Activated CD8-positive, alpha-beta memory T cell treated with anti-CD3 and anti-CD28 coated beads, Interleukin-2, amount 50 U/mL, for 1 hour (primary cell): ENCODE data around the gene MSN.
A peak's percentile ranks its signal among the peaks of the same experiment; 100 is the strongest.
"Not testable (repeated sequence)": the region's sequence is repeated elsewhere in the genome, so short reads cannot be mapped to it uniquely, and the experiment has no call there.

Experiments used
- DNase-seq: peaks from one replicate; pipeline ENCODE4 v3.0.0-alpha.2; 2020; ENCODE audit errors: extremely low read depth

Gene MSN

DNA sequence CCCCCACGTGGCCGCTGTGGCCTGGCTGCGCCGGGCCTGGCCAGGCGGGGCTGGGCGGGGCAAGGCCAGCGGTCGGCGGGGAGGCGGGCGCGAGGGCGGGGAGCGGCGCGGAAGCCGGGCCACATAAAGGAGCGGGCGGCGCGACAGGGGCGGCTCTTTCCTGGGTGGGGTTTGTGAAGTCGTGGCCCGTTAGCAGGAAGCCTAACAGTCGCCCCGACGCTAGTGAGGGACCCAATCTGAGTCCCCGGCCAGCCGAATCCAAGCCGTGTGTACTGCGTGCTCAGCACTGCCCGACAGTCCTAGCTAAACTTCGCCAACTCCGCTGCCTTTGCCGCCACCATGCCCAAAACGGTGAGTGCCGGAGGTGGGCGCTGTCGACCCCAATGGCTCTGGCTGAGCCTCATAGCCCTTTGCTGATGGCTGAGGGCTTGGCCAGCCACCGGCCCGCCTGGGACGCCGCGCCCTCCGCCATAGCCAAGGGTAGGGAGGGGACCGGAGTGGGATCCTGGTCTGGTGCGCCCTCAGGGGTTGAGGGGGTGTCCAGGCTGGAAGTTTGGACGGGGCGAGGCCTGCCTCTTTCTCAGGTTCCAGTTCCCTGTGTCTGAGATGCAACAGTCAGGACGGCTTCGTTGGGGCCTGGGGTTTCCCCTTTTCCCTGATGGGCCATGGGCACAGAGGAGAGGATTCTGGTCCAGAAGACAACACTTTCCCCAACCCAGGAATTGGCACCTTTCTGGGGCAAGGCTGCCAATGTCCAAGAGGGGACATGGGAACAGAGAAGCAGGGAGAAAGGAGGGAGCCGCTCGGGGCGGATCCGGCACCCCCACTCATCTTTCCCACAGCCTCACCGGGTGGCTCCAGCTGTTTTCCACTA, at the start of gene MSN:
Gene MSN (plus strand): TSS at position 152 of the 874 bp plus-strand sequence. CDS start 188 bp downstream, at position 340.
- no peak for DNase-seq

DNA sequence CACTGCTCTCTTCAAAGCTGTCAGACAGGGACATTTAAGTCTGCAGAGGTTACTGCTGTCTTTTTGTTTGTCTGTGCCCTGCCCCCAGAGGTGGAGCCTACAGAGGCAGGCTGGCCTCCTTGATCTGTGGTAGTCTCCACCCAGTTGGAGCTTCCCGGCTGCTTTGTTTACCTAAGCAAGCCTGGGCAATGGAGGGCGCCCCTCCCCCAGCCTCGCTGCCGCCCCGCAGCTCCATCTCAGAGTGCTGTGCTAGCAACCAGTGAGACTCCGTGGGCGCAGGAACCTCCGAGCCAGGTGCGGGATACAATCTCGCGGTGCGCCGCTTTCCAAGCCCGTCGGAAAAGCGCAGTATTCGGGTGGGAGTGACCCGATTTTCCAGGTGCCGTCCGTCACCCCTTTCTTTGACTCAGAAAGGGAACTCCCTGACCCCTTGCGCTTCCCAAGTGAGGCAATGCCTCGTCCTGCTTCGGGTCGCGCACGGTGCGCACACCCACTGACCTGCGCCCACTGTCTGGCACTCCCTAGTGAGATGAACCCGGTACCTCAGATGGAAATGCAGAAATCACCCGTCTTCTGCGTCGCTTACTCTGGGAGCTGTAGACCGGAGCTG, 47.3 kb upstream of the MSN start:
- DNase-seq = not testable (repeated sequence)

DNA sequence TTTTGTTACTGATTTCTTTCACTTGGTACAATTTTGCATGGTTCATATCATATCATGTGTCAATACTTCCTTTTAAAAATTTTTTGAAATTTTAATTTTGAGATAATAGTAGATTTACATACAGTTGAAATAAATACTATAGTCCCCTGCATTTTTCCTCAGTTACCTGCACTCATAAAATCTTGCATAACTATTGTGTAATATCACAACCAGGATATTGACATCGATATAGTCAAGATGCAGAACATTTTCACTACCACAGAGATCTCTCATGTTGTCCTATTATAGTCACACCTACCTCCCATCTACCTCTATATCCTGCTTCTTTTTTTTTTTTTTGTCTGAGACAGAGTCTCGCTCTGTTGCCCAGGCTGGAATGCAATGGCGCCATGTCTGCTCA, 36.7 kb upstream of the MSN start:
- DNase-seq = no peak

DNA sequence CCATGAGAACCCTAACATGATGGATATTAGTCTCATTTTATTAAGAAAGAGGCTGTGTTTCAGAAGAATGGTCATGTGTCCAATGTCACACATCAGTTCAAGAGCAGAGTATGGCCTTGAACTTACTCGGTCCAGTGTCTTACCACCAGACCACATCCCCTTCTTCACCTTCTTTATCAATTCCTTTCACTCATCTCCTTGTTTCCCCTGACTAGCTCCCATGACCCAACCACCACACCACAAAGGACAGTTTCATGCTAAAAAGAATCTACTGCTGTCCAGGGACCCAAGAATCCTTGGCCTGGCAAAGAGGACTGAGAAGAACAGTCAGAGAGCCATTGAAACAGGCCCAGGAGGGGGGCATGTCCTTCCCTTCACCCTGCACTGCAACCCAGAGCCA, 33.6 kb upstream of the MSN start:
- no peak for DNase-seq

DNA sequence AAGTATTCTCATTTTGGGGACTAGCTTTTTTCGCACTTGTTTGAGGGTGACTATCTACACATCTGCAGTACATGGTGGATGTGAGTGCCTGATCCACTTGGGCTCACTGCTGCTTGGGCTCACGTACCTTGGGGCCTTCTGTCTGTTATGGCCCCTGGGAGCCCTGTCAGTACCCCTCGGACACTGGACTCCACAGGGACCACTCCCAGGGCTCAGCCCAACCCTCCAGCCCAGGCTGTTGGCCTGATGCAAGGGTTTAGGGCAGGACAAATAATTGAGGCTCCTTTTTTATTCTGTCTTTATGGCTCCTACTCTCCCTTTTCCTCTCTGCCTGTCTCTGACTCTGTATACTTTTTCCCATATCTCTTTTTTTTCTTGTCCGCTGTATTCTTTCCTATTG, 32.7 kb upstream of the MSN start:
- no peak for DNase-seq

DNA sequence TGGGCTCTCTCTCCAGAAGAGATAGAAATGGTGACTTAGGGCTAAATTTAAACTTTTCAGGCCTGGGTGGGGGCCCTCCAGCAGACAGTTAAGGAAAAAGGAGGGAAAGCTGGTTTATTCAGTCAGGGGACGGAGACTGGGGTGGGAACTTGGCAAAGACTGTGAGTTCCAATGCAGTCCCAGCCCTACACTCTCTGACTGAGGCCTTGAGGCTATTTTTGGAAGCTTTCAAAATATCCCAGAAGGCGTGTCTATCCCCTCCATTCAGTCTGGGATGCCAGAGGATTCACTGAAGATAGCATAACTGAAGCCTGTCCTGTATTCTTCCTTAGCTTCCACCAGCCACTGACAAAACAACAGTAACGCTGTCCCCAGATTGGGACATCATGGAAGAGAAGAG, 32.1 kb upstream of the MSN start:
- DNase-seq = no peak

- DNase-seq = no peak
Observed at GRCh38 chrX:65635822-65636221, 31.6 kb upstream of the MSN start.

DNA sequence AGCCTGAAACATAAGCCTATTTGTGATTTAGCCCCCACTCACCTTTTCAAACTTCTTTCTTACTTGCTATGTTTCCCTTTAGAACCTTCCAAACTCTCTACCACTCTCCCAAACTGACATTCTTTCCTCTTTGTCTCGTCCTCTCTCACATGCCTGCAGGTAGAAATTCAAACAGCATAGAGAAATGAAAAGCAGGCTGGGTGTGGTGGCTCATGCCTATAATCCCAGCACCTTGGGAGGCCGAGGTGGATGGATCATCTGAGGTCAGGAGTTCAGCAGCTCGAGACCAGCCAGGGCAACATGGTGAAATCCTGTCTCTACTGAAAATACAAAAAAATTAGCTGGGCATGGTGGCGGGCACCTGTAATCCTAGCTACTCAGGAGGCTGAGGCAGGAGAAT, 31.2 kb upstream of the MSN start:
- DNase-seq = not testable (repeated sequence)

DNA sequence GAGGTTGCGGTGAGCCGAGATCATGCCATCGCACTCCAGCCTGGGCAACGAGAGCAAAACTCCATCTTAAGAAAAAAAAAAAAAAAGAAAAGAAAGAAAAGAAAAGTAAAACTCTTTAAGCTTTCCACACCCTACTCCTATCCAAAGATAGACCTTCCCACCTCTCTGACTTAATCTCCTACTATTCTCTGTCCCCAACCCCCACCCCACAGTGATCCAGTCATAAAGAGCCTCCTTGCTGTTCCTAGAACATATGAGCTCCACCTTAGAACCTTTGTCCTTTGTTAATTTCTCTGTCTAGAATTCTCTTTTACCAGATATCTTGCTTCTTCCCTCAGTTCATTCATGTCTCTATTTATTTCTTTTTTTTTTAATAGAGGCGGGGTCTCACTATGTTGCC, 30.1 kb upstream of the MSN start:
- no peak for DNase-seq

DNA sequence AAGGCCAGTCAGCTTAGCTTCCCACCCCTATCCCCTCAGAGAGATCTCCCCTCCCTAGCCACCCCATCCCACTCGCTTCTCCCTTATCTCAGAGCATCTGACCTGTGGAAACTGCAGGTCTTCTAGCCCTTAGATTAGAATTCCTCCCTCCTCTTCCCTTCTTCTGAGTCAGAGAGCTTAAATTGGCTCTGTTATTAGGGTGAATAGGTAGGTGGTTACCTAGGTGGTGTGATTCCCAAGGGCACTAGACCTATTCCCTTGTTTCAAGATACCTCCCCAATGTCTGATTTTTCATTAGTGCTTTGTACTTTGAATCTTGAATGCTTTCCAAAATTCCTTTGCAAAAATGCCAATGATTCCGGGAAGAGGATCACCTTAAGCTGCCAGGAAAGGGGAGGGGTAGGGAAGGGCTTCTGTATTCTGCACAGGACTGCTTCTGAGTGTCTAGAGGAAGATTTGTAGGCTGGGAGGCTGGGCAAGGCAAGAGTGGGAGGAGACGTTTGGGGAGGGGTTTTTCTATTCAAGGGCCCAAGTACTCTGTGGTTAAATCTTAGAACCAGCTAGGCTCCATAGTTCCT, 24.5 kb upstream of the MSN start:
- DNase-seq = no peak

- no peak for DNase-seq
Observed at GRCh38 chrX:65643531-65644052, 23.9 kb upstream of the MSN start.

DNA sequence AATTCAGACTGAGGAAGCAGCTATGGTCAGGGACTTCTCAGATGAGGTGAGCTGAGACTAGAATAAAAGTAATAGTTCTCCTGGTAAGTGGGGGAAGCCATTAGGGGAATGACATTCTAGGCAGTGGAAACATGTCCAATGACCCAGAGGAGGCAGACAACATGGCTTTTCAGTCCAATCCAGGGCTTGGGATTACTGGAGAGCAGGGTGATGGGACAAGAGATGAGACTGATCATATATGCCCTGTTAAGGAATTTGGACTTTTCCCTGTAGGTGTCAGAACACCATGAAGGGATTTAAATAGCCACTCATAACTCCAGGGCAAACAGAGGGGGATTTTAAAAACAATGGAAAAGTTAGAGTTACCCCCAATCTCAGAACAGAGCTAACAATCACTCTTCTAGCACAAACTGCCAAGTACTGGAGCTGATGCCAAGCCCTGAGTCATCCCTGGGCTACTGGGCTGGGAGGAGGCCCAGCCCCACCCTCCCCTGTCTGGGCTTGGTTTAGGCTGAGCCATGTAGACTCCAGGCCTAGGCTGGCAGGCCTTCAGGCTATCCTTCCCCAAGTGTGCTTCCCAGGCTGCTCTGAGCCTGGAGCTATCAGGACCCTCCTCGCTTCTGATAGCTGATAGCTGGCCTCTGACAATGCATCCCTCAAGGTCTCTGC, 22.7 kb upstream of the MSN start:
- DNase-seq = no peak

GRCh38 chrX:65647801-65648200, 19.7 kb upstream of the MSN start:
- DNase-seq = no peak

GRCh38 chrX:65652098-65652497, 15.4 kb upstream of the MSN start:
- no peak for DNase-seq

DNA sequence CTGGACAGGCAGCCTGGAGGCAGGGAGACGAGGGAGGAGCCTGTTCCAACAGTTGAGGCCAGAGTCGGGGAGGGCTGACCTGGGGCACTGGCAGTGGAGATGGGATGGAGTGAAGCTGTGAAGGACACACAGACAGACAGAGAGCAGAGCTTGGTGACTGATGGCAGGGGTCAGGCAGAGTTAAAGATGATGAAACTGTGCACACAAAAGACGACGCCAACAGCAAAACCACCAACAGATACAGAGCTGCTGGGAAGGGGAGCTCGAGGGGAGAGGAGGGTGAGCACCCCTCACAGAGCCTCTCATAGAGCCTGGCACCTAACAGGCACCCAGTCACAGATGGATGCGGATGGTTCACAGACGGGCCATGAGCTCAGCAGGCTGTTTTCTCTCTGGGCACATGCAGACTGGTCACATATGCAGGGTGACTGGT, 10.4 kb upstream of the MSN start:
- DNase-seq = not testable (repeated sequence)

DNA sequence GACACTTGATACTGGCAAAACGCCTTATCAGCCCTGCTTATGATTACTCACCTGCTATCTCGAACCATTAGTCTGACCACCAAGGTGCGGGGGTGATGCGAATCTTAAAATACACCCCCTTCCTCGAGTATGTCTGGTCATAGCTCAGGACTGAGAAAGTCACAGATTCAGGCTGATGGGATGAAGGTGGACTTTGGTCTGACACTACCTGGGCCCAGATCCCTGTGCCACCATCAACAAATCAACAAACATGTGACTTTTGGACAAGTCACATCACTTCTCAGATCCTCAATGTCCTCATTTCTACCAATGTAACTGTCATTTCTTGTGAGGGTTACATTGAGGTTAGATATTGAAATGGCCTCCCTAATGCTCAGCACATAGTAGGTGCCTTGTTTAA, 9.8 kb upstream of the MSN start:
- no peak for DNase-seq

DNA sequence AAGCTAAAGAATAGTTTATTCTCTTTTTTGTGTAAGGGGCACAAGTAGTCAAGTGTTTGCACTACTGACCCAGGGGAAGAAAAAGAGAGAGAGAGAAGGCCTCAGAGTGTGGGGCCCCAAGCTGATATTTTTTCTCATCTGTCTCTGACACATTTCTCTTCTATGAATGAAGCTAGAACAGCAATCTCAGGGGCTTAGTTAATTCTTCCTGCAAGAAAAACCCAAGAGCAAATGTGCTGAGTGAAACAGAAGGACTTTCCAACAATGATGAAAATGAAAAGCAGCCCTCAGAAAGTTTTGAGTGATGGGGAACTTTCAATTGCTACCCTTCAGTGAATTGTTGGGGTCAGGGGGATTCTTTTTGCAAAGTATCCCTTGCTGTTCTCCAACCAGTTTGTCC, 9.2 kb upstream of the MSN start:
- no peak for DNase-seq

DNA sequence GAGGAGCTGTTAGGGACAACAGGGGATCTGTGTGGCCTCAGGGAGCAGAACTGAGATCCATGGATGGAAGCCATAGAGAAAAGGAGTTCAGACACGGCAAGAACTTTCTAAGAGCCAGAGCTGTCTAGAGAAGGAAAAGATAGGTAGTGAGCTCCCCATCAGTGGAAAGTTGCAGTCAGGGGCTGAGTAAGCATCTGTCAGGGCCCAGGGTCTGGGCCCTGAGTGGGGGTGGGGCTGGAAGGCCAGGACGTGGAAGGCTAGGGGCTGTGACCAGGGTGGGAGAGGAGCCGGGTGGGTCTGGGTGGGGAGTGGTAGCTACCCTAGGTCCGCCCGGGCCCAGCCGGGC, 324 bp upstream of the MSN start:
- no peak for DNase-seq

DNA sequence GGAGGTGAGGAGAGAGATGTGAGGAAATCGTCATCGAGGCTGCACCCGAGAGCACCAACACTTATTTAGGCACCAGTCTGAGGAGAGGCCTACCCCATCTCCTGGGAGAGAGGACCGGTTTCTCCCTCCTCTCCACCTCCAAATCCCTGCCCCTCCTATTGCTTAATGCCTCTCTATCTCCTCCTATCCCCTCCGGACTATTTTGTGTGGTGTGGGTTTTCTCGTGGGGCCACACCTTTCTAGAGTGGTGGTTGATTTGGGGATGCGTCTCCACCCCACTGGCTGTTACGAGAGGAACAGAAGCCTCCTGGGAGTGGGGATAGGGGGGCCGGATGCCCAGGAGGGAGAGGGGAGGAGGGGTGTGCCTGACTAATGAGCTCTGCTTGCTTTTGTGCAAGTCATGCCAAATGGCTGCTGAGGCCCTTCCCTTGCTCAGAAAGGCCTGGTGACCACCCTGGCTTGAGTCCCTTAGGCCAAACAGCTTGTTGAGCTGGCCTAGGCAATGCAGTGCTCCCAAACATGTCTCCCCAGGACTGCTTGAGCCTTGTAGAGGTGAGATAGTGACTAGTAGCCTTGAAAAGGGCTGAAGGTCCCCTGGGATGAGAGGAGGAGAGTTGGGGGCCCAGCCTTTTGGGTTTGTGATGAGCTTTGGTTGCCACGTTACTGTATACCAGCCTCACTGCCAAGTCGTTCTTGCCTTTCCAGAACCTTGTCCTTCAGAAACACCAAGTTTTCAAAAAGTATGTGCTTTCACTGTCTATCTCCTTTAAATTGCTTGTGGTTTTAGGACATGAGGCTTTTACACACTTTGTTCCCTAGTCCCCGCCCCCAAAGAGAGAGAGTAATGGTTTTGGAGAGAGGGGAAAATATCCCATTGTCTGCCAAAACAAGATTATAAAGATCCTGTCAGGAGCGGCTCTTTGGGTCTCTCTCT, 1.2 kb downstream of the MSN start:
- peak; percentile 24 for DNase-seq

DNA sequence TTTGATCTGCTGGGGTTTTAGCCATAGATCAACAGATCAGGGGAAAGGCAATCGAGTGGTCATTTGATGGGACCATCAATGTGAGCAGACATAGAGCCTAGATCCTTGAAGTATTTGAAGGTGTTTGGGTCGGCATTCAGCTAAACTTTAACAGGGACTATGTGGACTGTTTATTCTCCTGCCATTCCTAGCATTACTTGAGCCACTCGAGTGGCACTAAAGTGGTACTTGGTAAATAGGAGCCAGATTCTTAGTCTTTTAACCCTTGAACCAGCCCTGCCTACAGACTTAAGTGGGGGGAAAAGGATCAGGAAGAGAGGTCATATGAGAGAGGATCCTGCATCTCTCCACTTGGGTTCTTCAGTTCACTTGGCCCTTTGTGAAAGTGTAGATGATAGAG, 3.8 kb downstream of the MSN start:
- DNase-seq = no peak

GRCh38 chrX:65671966-65672365, 4.5 kb downstream of the MSN start:
- no peak for DNase-seq
